Measurements from ENCODE around the gene MRPL53. TPM values are rescaled to one million over a fixed set of nuclear protein-coding genes. Genes with fewer than 3 reads are reported as not detected.
"Not testable (repeated sequence)": the region's sequence is repeated elsewhere in the genome, so short reads cannot be mapped to it uniquely, and the experiment has no call there.

Gene MRPL53
- total RNA-seq, 1 experiment from 2014 or later: 86.9 TPM

DNA sequence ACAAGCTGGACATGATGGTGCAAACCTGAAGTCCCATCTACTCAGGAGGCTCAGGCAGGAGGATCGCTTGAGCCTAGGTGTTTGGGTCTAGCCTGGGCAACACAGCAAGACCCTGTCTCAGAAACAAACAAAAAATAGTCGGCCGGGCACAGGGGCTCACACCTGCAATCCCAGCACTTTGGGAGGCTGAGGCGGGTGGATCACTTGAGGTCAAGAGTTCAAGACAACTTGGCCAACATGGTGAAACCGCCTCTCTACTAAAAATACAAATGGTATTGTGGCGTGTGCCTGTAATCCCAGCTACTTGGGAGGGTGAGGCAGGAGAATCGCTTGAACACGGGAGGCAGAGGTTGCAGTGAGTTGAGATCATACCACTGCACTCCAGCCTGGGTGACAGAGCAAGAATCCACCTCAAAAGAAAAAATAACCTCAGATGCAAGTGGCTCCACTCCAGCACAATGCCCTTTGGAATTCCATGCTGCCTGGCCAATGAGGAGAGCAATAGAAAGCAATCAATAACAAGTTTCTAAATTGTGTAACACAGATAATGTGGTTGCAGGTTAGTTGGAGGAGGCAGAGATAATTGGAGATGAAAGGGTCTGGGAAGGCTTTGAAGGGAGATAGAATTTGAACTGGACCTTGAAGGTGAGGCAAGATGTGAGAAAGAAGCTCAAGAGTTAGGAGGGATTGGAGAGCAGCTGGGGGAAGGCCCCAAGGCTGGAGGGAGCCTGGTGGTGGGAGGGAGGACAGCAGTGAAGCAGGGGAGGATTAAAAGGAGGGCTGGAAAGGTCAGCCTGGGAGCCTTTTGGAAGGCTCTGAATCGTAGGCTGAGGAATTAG, 16.4 kb upstream of the MRPL53 start:
- POLR2A ChIA-PET (ENCODE audit: unreplicated experiment): no interaction called here
- peaks cover 7% of the 10 kb centered on the region for H3K79me2 ChIP-seq (ENCODE audit: low read length)
- H3K4me2 ChIP-seq (ENCODE audit: low read length): no peak overlapping the region
- intact Hi-C loops (cut with micrococcal nuclease): no loop called here
- DNase-seq (no peak), ATAC-seq (no peak)
- peaks cover 11% of the 10 kb centered on the region for H3K4me1 ChIP-seq (ENCODE audit: insufficient read depth, low read length)
- no peaks in the 10 kb centered on the region for H3K27me3 ChIP-seq (ENCODE audit: low read length)
- CTCF ChIA-PET: no interaction called here
- H3K27ac ChIP-seq (ENCODE audit: low read length): no peak overlapping the region
- no peaks in the 10 kb centered on the region for H3K9me3 ChIP-seq (ENCODE audit: low read length)
- BruUV-seq (replicated peaks): no TSS peak
- no peaks in the 10 kb centered on the region for H3F3A ChIP-seq (ENCODE audit: low read length, unreplicated experiment)
- H4K20me1 ChIP-seq (ENCODE audit: low read length): no peaks in the 10 kb centered on the region
- no peak overlapping the region for H3K4me3 ChIP-seq (ENCODE audit: low read length)
- TF ChIP-seq, protein P1, sequence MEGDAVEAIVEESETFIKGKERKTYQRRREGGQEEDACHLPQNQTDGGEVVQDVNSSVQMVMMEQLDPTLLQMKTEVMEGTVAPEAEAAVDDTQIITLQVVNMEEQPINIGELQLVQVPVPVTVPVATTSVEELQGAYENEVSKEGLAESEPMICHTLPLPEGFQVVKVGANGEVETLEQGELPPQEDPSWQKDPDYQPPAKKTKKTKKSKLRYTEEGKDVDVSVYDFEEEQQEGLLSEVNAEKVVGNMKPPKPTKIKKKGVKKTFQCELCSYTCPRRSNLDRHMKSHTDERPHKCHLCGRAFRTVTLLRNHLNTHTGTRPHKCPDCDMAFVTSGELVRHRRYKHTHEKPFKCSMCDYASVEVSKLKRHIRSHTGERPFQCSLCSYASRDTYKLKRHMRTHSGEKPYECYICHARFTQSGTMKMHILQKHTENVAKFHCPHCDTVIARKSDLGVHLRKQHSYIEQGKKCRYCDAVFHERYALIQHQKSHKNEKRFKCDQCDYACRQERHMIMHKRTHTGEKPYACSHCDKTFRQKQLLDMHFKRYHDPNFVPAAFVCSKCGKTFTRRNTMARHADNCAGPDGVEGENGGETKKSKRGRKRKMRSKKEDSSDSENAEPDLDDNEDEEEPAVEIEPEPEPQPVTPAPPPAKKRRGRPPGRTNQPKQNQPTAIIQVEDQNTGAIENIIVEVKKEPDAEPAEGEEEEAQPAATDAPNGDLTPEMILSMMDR (conservative IDR thresholded peaks at IDR 0.05; ENCODE audit: low read depth, low read length): no peak
- TF ChIP-seq EZH2phosphoT487 (IDR thresholded peaks at IDR 0.05; ENCODE audit: borderline replicate concordance, low read length) (no peak), EZH2 (IDR thresholded peaks at IDR 0.05; ENCODE audit: low read length, unreplicated experiment) (no peak)
- no peak overlapping the region for H2AFZ ChIP-seq (ENCODE audit: low read length)
- no peak overlapping the region for H3K9ac ChIP-seq (ENCODE audit: low read length)
- H3K9me2 ChIP-seq (replicated peaks; ENCODE audit: low read length): no peaks in the 10 kb centered on the region
- peaks cover 22% of the 10 kb centered on the region for H3K36me3 ChIP-seq (ENCODE audit: low read depth, low read length)

DNA sequence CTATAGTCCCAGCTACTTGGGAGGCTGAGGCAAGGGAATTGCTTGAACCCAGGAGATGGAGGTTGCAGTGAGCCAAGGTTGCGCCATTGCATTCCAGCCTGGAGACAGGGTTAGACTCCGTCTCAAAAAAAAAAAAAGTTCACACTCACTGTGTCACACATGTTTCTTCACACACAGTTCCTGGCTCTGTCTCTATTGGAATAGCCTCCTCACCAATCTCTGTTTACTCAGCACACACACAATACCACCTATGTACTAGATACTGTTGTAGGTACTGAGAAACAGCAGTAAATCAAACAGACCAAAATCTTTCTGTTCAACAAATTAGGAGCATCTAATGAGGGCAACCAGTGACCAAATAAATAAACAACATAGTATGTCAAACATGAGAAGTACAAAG, 13.7 kb upstream of the MRPL53 start:
- Histone ChIP-seq H3K4me3 (ENCODE audit: low read length) (no peak overlapping the region), H3K4me1 (ENCODE audit: insufficient read depth, low read length) (peaks cover 20% of the 10 kb centered on the region), H2AFZ (ENCODE audit: low read length) (no peak overlapping the region), H3K27ac (ENCODE audit: low read length) (no peak overlapping the region), H3K9ac (ENCODE audit: low read length) (no peak overlapping the region), H3K4me2 (ENCODE audit: low read length) (no peak overlapping the region), H3K27me3 (ENCODE audit: low read length) (no peaks in the 10 kb centered on the region), H3F3A (ENCODE audit: low read length, unreplicated experiment) (no peaks in the 10 kb centered on the region), H3K9me3 (ENCODE audit: low read length) (no peaks in the 10 kb centered on the region), H3K36me3 (ENCODE audit: low read depth, low read length) (peaks cover 4% of the 10 kb centered on the region; the same call in 1 of the 2 replicates), H3K79me2 (ENCODE audit: low read length) (peaks cover 30% of the 10 kb centered on the region), H4K20me1 (ENCODE audit: low read length) (no peaks in the 10 kb centered on the region), H3K9me2 (replicated peaks; ENCODE audit: low read length) (no peaks in the 10 kb centered on the region)
- ATAC-seq: no peak
- no TSS peak for BruUV-seq (replicated peaks)
- ChIA-PET CTCF (no interaction called here), POLR2A (ENCODE audit: unreplicated experiment) (no interaction called here)
- DNase-seq: no peak
- TF ChIP-seq, protein P1 (conservative IDR thresholded peaks at IDR 0.05; ENCODE audit: low read depth, low read length): no peak
- TF ChIP-seq EZH2phosphoT487 (IDR thresholded peaks at IDR 0.05; ENCODE audit: borderline replicate concordance, low read length) (no peak), EZH2 (IDR thresholded peaks at IDR 0.05; ENCODE audit: low read length, unreplicated experiment) (no peak)
- intact Hi-C loops (cut with micrococcal nuclease): no loop called here

DNA sequence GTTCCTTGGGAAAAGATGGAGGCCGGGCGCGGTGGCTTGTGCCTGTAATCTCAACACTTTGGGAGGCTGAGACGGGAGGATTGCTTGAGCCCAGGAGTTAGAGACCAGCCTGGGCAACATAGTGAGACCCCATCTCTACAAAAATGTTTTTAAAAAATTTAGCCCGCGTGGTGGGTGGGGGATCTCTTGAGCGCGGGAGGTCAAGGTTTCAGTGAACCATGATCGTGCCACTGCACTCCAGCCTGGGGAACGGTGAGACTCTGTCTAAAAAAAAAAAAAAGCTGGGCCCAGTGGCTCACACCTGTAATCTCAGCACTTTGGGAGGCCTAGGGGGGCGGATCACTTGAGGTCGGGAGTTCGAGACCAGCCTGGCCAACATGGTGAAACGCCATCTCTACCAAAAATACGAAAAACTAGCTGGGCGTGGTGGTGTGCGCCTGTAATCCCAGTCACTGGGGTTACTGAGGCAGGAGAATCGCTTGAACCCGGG, 11.2 kb upstream of the MRPL53 start:
- CTCF ChIA-PET: interaction anchor here (0.8 kb wide), 1 partner anchor 31 kb away, joined by 7 read pairs; the partner anchor contains the start of gene TLX2
- peak overlapping the region; percentile 91 for H3K4me2 ChIP-seq (ENCODE audit: low read length)
- intact Hi-C loops (cut with micrococcal nuclease): loop anchor here (1.0 kb wide), 5 partner anchors 15 to 104 kb away; partner anchors contain the start of genes AUP1, HTRA2, PCGF1 and WBP1
- H4K20me1 ChIP-seq (ENCODE audit: low read length); BruUV-seq (replicated peaks); POLR2A ChIA-PET (ENCODE audit: unreplicated experiment); H3K9me3 ChIP-seq (ENCODE audit: low read length); H3F3A ChIP-seq (ENCODE audit: low read length, unreplicated experiment); H3K9me2 ChIP-seq (replicated peaks; ENCODE audit: low read length); H3K27ac ChIP-seq (ENCODE audit: low read length); H3K27me3 ChIP-seq (ENCODE audit: low read length); H3K36me3 ChIP-seq (ENCODE audit: low read depth, low read length); ATAC-seq; DNase-seq: not testable (repeated sequence)
- peak overlapping the region; percentile 84 for H3K9ac ChIP-seq (ENCODE audit: low read length)
- H2AFZ ChIP-seq (ENCODE audit: low read length): peak overlapping the region; percentile 97
- peaks cover 50% of the 10 kb centered on the region for H3K79me2 ChIP-seq (ENCODE audit: low read length)
- H3K4me3 ChIP-seq (ENCODE audit: low read length): peak overlapping the region; percentile 84
- peaks cover 29% of the 10 kb centered on the region for H3K4me1 ChIP-seq (ENCODE audit: insufficient read depth, low read length)

Measured in PC-3 (cell line).